HepG2 (cell line): ENCODE measurements around the gene PLPPR2. TPM values are rescaled to one million over a fixed set of nuclear protein-coding genes. Genes with fewer than 3 reads are reported as not detected.

Source experiments
- CBFB ChIP-seq: sonication (generic); formaldehyde crosslinking; IDR thresholded peaks from 2 replicates; pipeline ENCODE4 v1.4.0; 2020; ENCODE audit warnings: missing genetic modification reagents
- CENPBD1 ChIP-seq: sonication (generic); formaldehyde crosslinking; IDR thresholded peaks from 2 replicates; pipeline ENCODE4 v1.8.0; 2022; ENCODE audit warnings: missing genetic modification reagents, low read depth, mild to moderate bottlenecking, borderline replicate concordance
- DMAP1 ChIP-seq: IDR thresholded peaks from 2 replicates; pipeline ENCODE4 v1.6.1; 2016
- DMTF1 ChIP-seq: sonication (generic); formaldehyde crosslinking; IDR thresholded peaks from 2 replicates; pipeline ENCODE4 v1.4.0; 2020; ENCODE audit warnings: mild to moderate bottlenecking, missing genetic modification reagents
- GATAD2A ChIP-seq: IDR thresholded peaks from 2 replicates; pipeline ENCODE4 v1.6.1; 2016
- GLI4 ChIP-seq: sonication (generic); formaldehyde crosslinking; IDR thresholded peaks from 2 replicates; pipeline ENCODE4 v1.5.1; 2020; ENCODE audit warnings: missing genetic modification reagents, mild to moderate bottlenecking, moderate library complexity, borderline replicate concordance
- ISL2 ChIP-seq: sonication (generic); formaldehyde crosslinking; IDR thresholded peaks from 2 replicates; pipeline ENCODE4 v1.5.0; 2020; ENCODE audit warnings: missing genetic modification reagents
- KMT2A ChIP-seq: sonication (generic); formaldehyde crosslinking; IDR thresholded peaks from 2 replicates; pipeline ENCODE4 v1.4.0; 2020; ENCODE audit warnings: missing genetic modification reagents
- MBD4 ChIP-seq: IDR thresholded peaks from 2 replicates; pipeline ENCODE4 v1.6.1; 2012; ENCODE audit warnings: low read length, inconsistent platforms, borderline replicate concordance
- MED8 ChIP-seq: sonication (generic); formaldehyde crosslinking; IDR thresholded peaks from 2 replicates; pipeline ENCODE4 v1.8.1; 2023; ENCODE audit warnings: mild to moderate bottlenecking, missing genetic modification reagents; ENCODE audit not compliant: insufficient replicate concordance
- MIER3 ChIP-seq: IDR thresholded peaks from 2 replicates; pipeline ENCODE4 v1.6.1; 2016; ENCODE audit warnings: missing compliant biosample characterization, borderline replicate concordance
- NFYC ChIP-seq: IDR thresholded peaks from 2 replicates; pipeline ENCODE4 v1.6.1; 2016; ENCODE audit warnings: missing genetic modification reagents, missing compliant biosample characterization
- PCBP2 ChIP-seq: fragments of 200-400 bp; formaldehyde crosslinking; optimal IDR thresholded peaks from 2 replicates; pipeline ENCODE3; 2018; ENCODE audit warnings: low read length, low read depth; ENCODE audit not compliant: poor library complexity, severe bottlenecking
- PHF8 ChIP-seq: sonication (generic); formaldehyde crosslinking; IDR thresholded peaks from 2 replicates; pipeline ENCODE4 v1.5.0; 2020; ENCODE audit warnings: missing genetic modification reagents
- PLSCR1 ChIP-seq: sonication (generic); formaldehyde crosslinking; IDR thresholded peaks from 2 replicates; pipeline ENCODE4 v1.5.0; 2020; ENCODE audit warnings: missing genetic modification reagents, mild to moderate bottlenecking, borderline replicate concordance
- RNF2 ChIP-seq: fragments of 450-650 bp; conservative IDR thresholded peaks from 2 replicates; pipeline ENCODE4 v1.6.1; 2016; ENCODE audit warnings: low read depth
- SSRP1 ChIP-seq: IDR thresholded peaks from 2 replicates; pipeline ENCODE4 v1.6.1; 2016; ENCODE audit warnings: control low read depth
- ZBTB4 ChIP-seq: sonication (generic); formaldehyde crosslinking; IDR thresholded peaks from 2 replicates; pipeline ENCODE4 v1.4.0; 2020; ENCODE audit warnings: missing genetic modification reagents, mild to moderate bottlenecking, borderline replicate concordance
- ZMAT5 ChIP-seq: sonication (generic); formaldehyde crosslinking; IDR thresholded peaks from 2 replicates; pipeline ENCODE4 v1.5.0; 2020; ENCODE audit warnings: mild to moderate bottlenecking, low read depth, missing genetic modification reagents, borderline replicate concordance
- ZNF546 ChIP-seq: sonication (generic); formaldehyde crosslinking; conservative IDR thresholded peaks from 2 replicates; pipeline ENCODE4 v1.8.1; 2023; ENCODE audit warnings: mild to moderate bottlenecking, missing genetic modification reagents
- ZNF563 ChIP-seq: sonication (generic); formaldehyde crosslinking; IDR thresholded peaks from 2 replicates; pipeline ENCODE4 v1.8.0; 2022; ENCODE audit warnings: mild to moderate bottlenecking, moderate library complexity, missing genetic modification reagents
- ZNF615 ChIP-seq: sonication (generic); formaldehyde crosslinking; IDR thresholded peaks from 2 replicates; pipeline ENCODE4 v1.5.0; 2020; ENCODE audit warnings: mild to moderate bottlenecking, missing genetic modification reagents, borderline replicate concordance
- ZNF720 ChIP-seq: sonication (generic); formaldehyde crosslinking; IDR thresholded peaks from 2 replicates; pipeline ENCODE4 v1.4.0; 2020; ENCODE audit warnings: missing genetic modification reagents
- polyA plus RNA-seq, 8 experiments: library from polyadenylated mRNA; depleted of rRNA in 3 of 8; stranded (reverse) in 7 of 8; unstranded in 1 of 8; fragments of >200 nt; fragmentation: Illumina TruSeq in 4 of 8; extraction: Trizol in 4 of 8; gene quantifications; 2 replicates each; pipeline versions ENCODE4 v1.2.1 to v1.2.3, GENCODE V29; 2011 to 2016; ENCODE audit warnings: low read depth in 4 of 8, missing spikeins in 1 of 8, mixed read lengths in 1 of 8; ENCODE audit not compliant: insufficient read depth in 1 of 8
- total RNA-seq, 5 experiments: library from RNA; depleted of rRNA; stranded (reverse); fragments of >200 nt; fragmentation: Illumina TruSeq; extraction: Trizol; gene quantifications; 2 replicates each; pipeline ENCODE4 v1.2.3, GENCODE V29; 2016; ENCODE audit warnings: low read depth in 1 of 5

PLPPR2 gene
- total and polyA plus RNA-seq, 2 of the 13 experiments (the other 11 are each of a cell fraction or from before 2014, with no cell fraction given) = 1.5 to 2.1 TPM

- TF ChIP-seq RNF2 = no peak; the same call in 1 of the 2 replicates
- TF ChIP-seq PLSCR1 (CRISPR knock-in tag) = no peak
- TF ChIP-seq GLI4 = no peak
- no peak for TF ChIP-seq ZNF720
- 0 out of 2 replicates have a peak, but pooled peaks have one; percentile 69 for TF ChIP-seq KMT2A
- no peak for TF ChIP-seq DMTF1 (CRISPR knock-in tag)
- no peak; the same call in 1 of the 2 replicates for TF ChIP-seq ZNF546 (CRISPR knock-in tag)
- no peak for TF ChIP-seq ZNF615
- TF ChIP-seq PHF8 (CRISPR knock-in tag) = peak; percentile 66
- TF ChIP-seq DMAP1 (CRISPR knock-in tag) = no peak; the same call in 1 of the 2 replicates
- TF ChIP-seq MED8 (CRISPR knock-in tag) = peak; percentile 24
- peak; percentile 75 for TF ChIP-seq GATAD2A (CRISPR knock-in tag)
- no peak for TF ChIP-seq SSRP1 (CRISPR knock-in tag)
- TF ChIP-seq ZMAT5 (CRISPR knock-in tag) = no peak
- no peak for TF ChIP-seq PCBP2
- TF ChIP-seq CBFB (CRISPR knock-in tag) = no peak
- no peak for TF ChIP-seq MBD4
- TF ChIP-seq ISL2 = no peak; the same call in 1 of the 2 replicates
- 0 out of 2 replicates have a peak, but pooled peaks have one; percentile 33 for TF ChIP-seq MIER3 (CRISPR knock-in tag)
- TF ChIP-seq ZNF563 (CRISPR knock-in tag) = no peak
- peak; percentile 94 for TF ChIP-seq NFYC (CRISPR knock-in tag)
- no peak for TF ChIP-seq CENPBD1
- no peak for TF ChIP-seq ZBTB4 (CRISPR knock-in tag)
Measured at GRCh38 chr19:11380653-11381537, 25.7 kb downstream of the PLPPR2 start (continued).
